ENCODE results near the gene AP5B1.

Gene AP5B1

GRCh38 chr11:65780770-65781151 lies at the start of gene AP5B1:
Gene AP5B1 (minus strand): TSS chr11:65780976. CDS start chr11:65780591, 385 bp downstream.
- peak; percentile 63 to 65 for DNase-seq (ENCODE audit: low read depth in 2 of 2)

GRCh38 chr11:65829459-65829858 lies 48.7 kb upstream of the AP5B1 start:
- DNase-seq (ENCODE audit: low read depth in 2 of 2): no peak

GRCh38 chr11:65826984-65827735 lies 46.4 kb upstream of the AP5B1 start:
- no peak for DNase-seq (ENCODE audit: low read depth in 2 of 2)

- no peak for DNase-seq (ENCODE audit: low read depth in 2 of 2)
Observed at GRCh38 chr11:65822776-65823528, 42.2 kb upstream of the AP5B1 start.

- no peak for DNase-seq (ENCODE audit: low read depth in 2 of 2)
Observed at GRCh38 chr11:65821107-65821506, 40.3 kb upstream of the AP5B1 start.

GRCh38 chr11:65817835-65818680 lies 37.3 kb upstream of the AP5B1 start:
- peak; percentile 93 to 99 for DNase-seq (ENCODE audit: low read depth in 2 of 2)

GRCh38 chr11:65817312-65817834 lies 36.6 kb upstream of the AP5B1 start:
- DNase-seq (ENCODE audit: low read depth in 2 of 2): no peak

GRCh38 chr11:65816696-65817095 lies 35.9 kb upstream of the AP5B1 start:
- no peak for DNase-seq (ENCODE audit: low read depth in 2 of 2)

GRCh38 chr11:65814986-65815565 lies 34.3 kb upstream of the AP5B1 start:
- no peak for DNase-seq (ENCODE audit: low read depth in 2 of 2)

- DNase-seq (ENCODE audit: low read depth in 2 of 2): no peak
Observed at GRCh38 chr11:65814131-65814985, 33.6 kb upstream of the AP5B1 start.

GRCh38 chr11:65811764-65812475 lies 31.1 kb upstream of the AP5B1 start:
- DNase-seq (ENCODE audit: low read depth in 2 of 2): no peak

GRCh38 chr11:65810046-65810868 lies 29.5 kb upstream of the AP5B1 start:
- no peak for DNase-seq (ENCODE audit: low read depth in 2 of 2)

GRCh38 chr11:65809496-65809895 lies 28.7 kb upstream of the AP5B1 start:
- DNase-seq (ENCODE audit: low read depth in 2 of 2): no peak

GRCh38 chr11:65808744-65809341 lies 28.1 kb upstream of the AP5B1 start:
- DNase-seq (ENCODE audit: low read depth in 2 of 2): no peak

- no peak for DNase-seq (ENCODE audit: low read depth in 2 of 2)
Observed at GRCh38 chr11:65806979-65807378, 26.2 kb upstream of the AP5B1 start.

GRCh38 chr11:65803797-65804492 lies 23.2 kb upstream of the AP5B1 start:
- DNase-seq (ENCODE audit: low read depth in 2 of 2): no peak

- no peak for DNase-seq (ENCODE audit: low read depth in 2 of 2)
Observed at GRCh38 chr11:65802841-65803240, 22.1 kb upstream of the AP5B1 start.

Measured in stimulated activated CD4-positive, alpha-beta T cell treated with anti-CD3 and anti-CD28 coated beads, Interleukin-4, amount 100 ng/mL, for 48 hours (primary cell).